H9 (cell line): Measurements from ENCODE around the gene RNU5B-1. TPM values are rescaled to one million over a fixed set of nuclear protein-coding genes. Genes with fewer than 3 reads are reported as not detected.

Source experiments
- DNase-seq: peaks from one replicate; pipeline ENCODE4 v3.0.0-alpha.2; 2017
- H2AFZ ChIP-seq: one replicate; pipeline ENCODE4 v1.6.1; 2013; ENCODE audit warnings: mild to moderate bottlenecking, low read length, control low read depth, moderate library complexity
- H2AK5ac ChIP-seq: 2 replicates; pipeline ENCODE4 v1.6.1; 2013; ENCODE audit warnings: low read length, control low read depth, mixed read lengths; ENCODE audit not compliant: insufficient read length
- H2BK120ac ChIP-seq: one replicate; pipeline ENCODE4 v1.6.1; 2013; ENCODE audit warnings: low read depth, mild to moderate bottlenecking, low read length, control low read depth, inconsistent platforms; ENCODE audit not compliant: poor library complexity, severe bottlenecking
- H2BK12ac ChIP-seq: 2 replicates; pipeline ENCODE4 v1.6.1; 2013; ENCODE audit warnings: low read length, control low read depth, mixed read lengths, low read depth; ENCODE audit not compliant: insufficient read length
- H2BK15ac ChIP-seq: 2 replicates; pipeline ENCODE4 v1.6.1; 2013; ENCODE audit warnings: low read depth, low read length, control low read depth
- H2BK20ac ChIP-seq: one replicate; pipeline ENCODE4 v1.6.1; 2013; ENCODE audit warnings: low read depth, mild to moderate bottlenecking, low read length, control low read depth, inconsistent platforms; ENCODE audit not compliant: poor library complexity, severe bottlenecking
- H2BK5ac ChIP-seq: 2 replicates; pipeline ENCODE4 v1.6.1; 2013; ENCODE audit warnings: low read length, control low read depth, mixed read lengths; ENCODE audit not compliant: insufficient read length
- H3K14ac ChIP-seq: 2 replicates; pipeline ENCODE4 v1.6.1; 2013; ENCODE audit warnings: low read length, control low read depth; ENCODE audit not compliant: insufficient read depth
- H3K18ac ChIP-seq: 2 replicates; pipeline ENCODE4 v1.6.1; 2013; ENCODE audit warnings: low read depth, mild to moderate bottlenecking, mixed read lengths, low read length, control low read depth; ENCODE audit not compliant: insufficient read length
- H3K23ac ChIP-seq: 2 replicates; pipeline ENCODE4 v1.6.1; 2013; ENCODE audit warnings: low read length, control low read depth, mixed read lengths, low read depth; ENCODE audit not compliant: insufficient read length
- H3K23me2 ChIP-seq: 2 replicates; pipeline ENCODE4 v1.6.1; 2013; ENCODE audit warnings: low read depth, mild to moderate bottlenecking, mixed read lengths, low read length, control low read depth; ENCODE audit not compliant: insufficient read length, poor library complexity, severe bottlenecking
- H3K27ac ChIP-seq: 2 replicates; pipeline ENCODE4 v1.5.1; 2013; ENCODE audit warnings: low read length, control low read depth, mixed read lengths, low read depth; ENCODE audit not compliant: insufficient read length
- H3K27me3 ChIP-seq: 2 replicates; pipeline ENCODE4 v1.6.1; 2013; ENCODE audit warnings: low read length, control low read depth, inconsistent platforms; ENCODE audit not compliant: insufficient read depth
- H3K4ac ChIP-seq: 2 replicates; pipeline ENCODE4 v1.6.1; 2013; ENCODE audit warnings: low read depth, mild to moderate bottlenecking, control low read depth, inconsistent platforms, low read length, moderate library complexity
- H3K4me1 ChIP-seq: 2 replicates; pipeline ENCODE4 v1.6.1; 2013; ENCODE audit warnings: low read length, control low read depth, inconsistent platforms; ENCODE audit not compliant: insufficient read depth
- H3K4me2 ChIP-seq: 2 replicates; pipeline ENCODE4 v1.6.1; 2013; ENCODE audit warnings: low read length, control low read depth, mixed read lengths; ENCODE audit not compliant: insufficient read length, insufficient read depth
- H3K56ac ChIP-seq: 2 replicates; pipeline ENCODE4 v1.6.1; 2013; ENCODE audit warnings: low read depth, mild to moderate bottlenecking, mixed read lengths, low read length, control low read depth; ENCODE audit not compliant: insufficient read length
- H3K79me1 ChIP-seq: 2 replicates; pipeline ENCODE4 v1.6.1; 2013; ENCODE audit warnings: low read depth, mild to moderate bottlenecking, moderate library complexity, low read length, control low read depth, inconsistent platforms; ENCODE audit not compliant: insufficient read depth, poor library complexity, severe bottlenecking
- H3K79me2 ChIP-seq: 2 replicates; pipeline ENCODE4 v1.6.1; 2013; ENCODE audit warnings: low read length, control low read depth, inconsistent platforms; ENCODE audit not compliant: insufficient read depth
- H3K9ac ChIP-seq: 2 replicates; pipeline ENCODE4 v1.6.1; 2013; ENCODE audit warnings: low read length, control low read depth, mixed read lengths; ENCODE audit not compliant: insufficient read length; ENCODE audit errors: extremely low read depth
- H3K9me3 ChIP-seq: one replicate; pipeline ENCODE4 v1.6.1; 2013; ENCODE audit warnings: low read depth, low read length, inconsistent platforms; ENCODE audit not compliant: control insufficient read depth
- H3T11ph ChIP-seq: one replicate; pipeline ENCODE4 v1.6.1; 2013; ENCODE audit warnings: mild to moderate bottlenecking, low read length, control low read depth, inconsistent platforms
- H4K20me1 ChIP-seq: one replicate; pipeline ENCODE4 v1.6.1; 2013; ENCODE audit not compliant: control insufficient read depth, insufficient read length, insufficient read depth
- H4K5ac ChIP-seq: 2 replicates; pipeline ENCODE4 v1.6.1; 2013; ENCODE audit warnings: low read depth, mild to moderate bottlenecking, mixed read lengths, low read length, control low read depth; ENCODE audit not compliant: insufficient read length
- H4K8ac ChIP-seq: replicated peaks from 2 replicates; pipeline ENCODE4 v1.6.1; 2013; ENCODE audit warnings: low read length, control low read depth, mixed read lengths, low read depth; ENCODE audit not compliant: insufficient read length
- H4K91ac ChIP-seq: 2 replicates; pipeline ENCODE4 v1.6.1; 2013; ENCODE audit warnings: low read depth, mild to moderate bottlenecking, moderate library complexity, mixed read lengths, low read length, control low read depth; ENCODE audit not compliant: insufficient read length
- H3K27ac Mint-ChIP-seq, 3 experiments: 2 replicates in 2 of 3; 3 replicates in 1 of 3; pipeline ENCODE4 v1.8.0; 2020 to 2021; ENCODE audit warnings: mixed read lengths in 3 of 3, mild to moderate bottlenecking in 1 of 3, moderate library complexity in 1 of 3
- H3K27me3 Mint-ChIP-seq: 2 replicates; pipeline ENCODE4 v1.8.0; 2021; ENCODE audit warnings: low read depth, mild to moderate bottlenecking, moderate library complexity, mixed read lengths
- H3K36me3 Mint-ChIP-seq, 3 experiments: 2 replicates in 2 of 3; 3 replicates in 1 of 3; pipeline ENCODE4 v1.8.0; 2020 to 2021; ENCODE audit warnings: low read depth in 3 of 3, mixed read lengths in 3 of 3; ENCODE audit not compliant: insufficient read depth in 1 of 3
- H3K4me1 Mint-ChIP-seq, 2 experiments: 2 replicates each; pipeline ENCODE4 v1.8.0; 2020; ENCODE audit warnings: mixed read lengths in 2 of 2
- H3K4me3 Mint-ChIP-seq, 2 experiments: 2 replicates in 1 of 2; 3 replicates in 1 of 2; pipeline ENCODE4 v1.8.0; 2020 to 2021; ENCODE audit warnings: mild to moderate bottlenecking in 2 of 2, mixed read lengths in 2 of 2, moderate library complexity in 1 of 2
- H3K9me3 Mint-ChIP-seq, 2 experiments: 2 replicates in 1 of 2; 3 replicates in 1 of 2; pipeline ENCODE4 v1.8.0; 2020; ENCODE audit warnings: mild to moderate bottlenecking in 2 of 2, mixed read lengths in 2 of 2, moderate library complexity in 1 of 2
- CTCF ChIP-seq: fragments of 200-600 bp; sonication (generic); conservative IDR thresholded peaks from 3 replicates; pipeline ENCODE4 v1.8.0; 2021; ENCODE audit warnings: antibody characterized with exemption, mild to moderate bottlenecking
- WGBS: extraction: QIAGEN DNeasy Blood & Tissue Kit; methylation state at CpG from one replicate; pipeline ENCODE4 v1.1.7; 2013; ENCODE audit warnings: missing lambda C conversion rate, low lambda C conversion rate, mixed read lengths; ENCODE audit not compliant: insufficient read length; ENCODE audit errors: extremely low coverage; 5-methylcytosine and 5-hydroxymethylcytosine counted together
- total RNA-seq: library from RNA; stranded (reverse); gene quantifications from 2 replicates; pipeline ENCODE4 v1.2.1, GENCODE V29; 2021

Gene RNU5B-1
- total RNA-seq, 1 experiment from 2014 or later, result not detected

GRCh38 chr15:65329984-65330735 lies 25.7 kb downstream of the RNU5B-1 start:
- DNase-seq, result no peak
- Histone ChIP-seq H3K23ac (no peak overlapping the region), H2BK120ac (no peak overlapping the region), H3T11ph (no peak overlapping the region), H3K9ac (no peak overlapping the region), H3K9me3 (no peaks in the 10 kb centered on the region), H3K4me2 (no peak overlapping the region), H2AK5ac (no peak overlapping the region), H4K20me1 (no peaks in the 10 kb centered on the region), H3K79me2 (no peaks in the 10 kb centered on the region), H2AFZ (no peak overlapping the region), H3K79me1 (no peaks in the 10 kb centered on the region), H2BK5ac (no peak overlapping the region), H3K27me3 (no peaks in the 10 kb centered on the region), H3K4me1 (no peaks in the 10 kb centered on the region; the same call in 1 of the 2 replicates), H3K18ac (no peak overlapping the region), H4K91ac (no peak overlapping the region), H3K4ac (no peak overlapping the region), H2BK15ac (no peak overlapping the region), H3K27ac (no peak overlapping the region), H3K56ac (no peak overlapping the region), H2BK12ac (no peak overlapping the region), H4K8ac (no peak overlapping the region), H2BK20ac (no peak overlapping the region), H3K14ac (no peak overlapping the region), H4K5ac (no peak overlapping the region), H3K23me2 (no peaks in the 10 kb centered on the region)
- Mint-ChIP-seq H3K4me3 (no peak overlapping the region), H3K27me3 (no peaks in the 10 kb centered on the region; the same call in 1 of the 2 replicates), H3K4me1 (peaks cover 27 to 33% of the 10 kb centered on the region in 2 experiments), H3K9me3 (no peaks in the 10 kb centered on the region; a peak in 1 of 5 replicates), H3K36me3 (peaks cover 19 to 28% (median 25%) of the 10 kb centered on the region in 3 experiments; a peak in 6 of 7 replicates), H3K27ac (no peak overlapping the region)
- 0 out of 3 replicates have a peak, but pooled peaks have one; percentile 12 for TF ChIP-seq CTCF
- no CpG with 5 or more reads among the region's 18 CpGs for WGBS
